GM19452 (cell line): ENCODE measurements around the gene ACTR3.
"Not testable (repeated sequence)": the region's sequence is repeated elsewhere in the genome, so short reads cannot be mapped to it uniquely, and the experiment has no call there.

Source experiments
- ATAC-seq: cut with Tn5 transposase; IDR thresholded peaks from one replicate; pipeline ENCODE4 v1.9.1; 2021; ENCODE audit not compliant: unreplicated experiment

The ACTR3 gene

GRCh38 chr2:113899166-113899565 lies 9.3 kb downstream of the ACTR3 start:
- ATAC-seq = no peak

- ATAC-seq = no peak
These were observed 12.1 kb downstream of the ACTR3 start for GRCh38 chr2:113901943-113902342.

- ATAC-seq = no peak
These were observed 16.0 kb downstream of the ACTR3 start for GRCh38 chr2:113905886-113906285.

DNA sequence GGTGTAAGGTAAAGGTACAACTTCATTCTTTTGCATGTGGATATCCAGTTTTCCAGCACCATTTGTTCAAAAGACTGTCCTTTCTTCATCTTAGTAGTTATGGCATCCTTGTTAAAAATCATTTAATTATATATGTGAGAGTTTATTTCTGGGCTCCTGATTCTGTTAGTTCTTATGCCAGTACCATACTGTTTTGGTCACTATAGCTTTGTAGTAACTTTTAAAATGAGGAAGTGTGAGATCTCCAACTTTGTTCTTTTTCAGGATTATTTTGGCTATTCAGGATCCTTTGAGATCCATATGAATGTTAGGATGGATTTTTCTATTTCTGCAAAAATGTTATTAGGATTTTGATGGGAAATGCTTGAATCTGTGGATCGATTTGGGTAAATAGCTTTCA lies 16.8 kb downstream of the ACTR3 start:
- ATAC-seq = no peak

GRCh38 chr2:113907297-113907696 lies 17.4 kb downstream of the ACTR3 start:
- ATAC-seq = no peak

DNA sequence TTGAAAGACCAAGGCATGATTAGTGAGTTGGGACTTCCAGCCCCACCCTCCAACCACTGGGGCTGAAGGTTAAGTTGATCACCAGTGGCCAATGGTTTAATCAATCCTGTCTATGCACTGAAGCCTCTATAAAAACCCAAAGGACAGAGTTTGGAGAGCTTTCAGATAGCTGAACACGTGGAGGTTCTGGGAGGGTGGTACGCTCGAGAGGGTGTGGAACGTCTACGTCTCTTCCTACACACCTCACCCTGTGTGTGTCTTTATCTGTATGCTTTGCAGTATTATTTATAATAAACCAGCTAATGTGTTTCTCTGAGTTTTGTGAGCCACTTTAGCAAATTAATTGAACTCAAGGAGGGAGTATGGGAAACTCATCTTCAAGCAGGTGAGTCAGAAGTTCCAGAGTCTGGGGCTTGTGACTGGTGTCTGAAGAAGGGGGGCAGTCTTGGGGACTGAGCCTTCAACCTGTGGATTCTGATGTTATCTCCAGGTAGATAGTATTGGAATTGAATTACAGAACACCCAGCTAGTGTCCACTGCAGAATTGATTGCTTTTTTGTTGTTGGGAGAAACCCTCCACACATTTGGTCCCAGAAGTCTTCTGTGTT lies 20.3 kb downstream of the ACTR3 start:
- ATAC-seq = no peak

DNA sequence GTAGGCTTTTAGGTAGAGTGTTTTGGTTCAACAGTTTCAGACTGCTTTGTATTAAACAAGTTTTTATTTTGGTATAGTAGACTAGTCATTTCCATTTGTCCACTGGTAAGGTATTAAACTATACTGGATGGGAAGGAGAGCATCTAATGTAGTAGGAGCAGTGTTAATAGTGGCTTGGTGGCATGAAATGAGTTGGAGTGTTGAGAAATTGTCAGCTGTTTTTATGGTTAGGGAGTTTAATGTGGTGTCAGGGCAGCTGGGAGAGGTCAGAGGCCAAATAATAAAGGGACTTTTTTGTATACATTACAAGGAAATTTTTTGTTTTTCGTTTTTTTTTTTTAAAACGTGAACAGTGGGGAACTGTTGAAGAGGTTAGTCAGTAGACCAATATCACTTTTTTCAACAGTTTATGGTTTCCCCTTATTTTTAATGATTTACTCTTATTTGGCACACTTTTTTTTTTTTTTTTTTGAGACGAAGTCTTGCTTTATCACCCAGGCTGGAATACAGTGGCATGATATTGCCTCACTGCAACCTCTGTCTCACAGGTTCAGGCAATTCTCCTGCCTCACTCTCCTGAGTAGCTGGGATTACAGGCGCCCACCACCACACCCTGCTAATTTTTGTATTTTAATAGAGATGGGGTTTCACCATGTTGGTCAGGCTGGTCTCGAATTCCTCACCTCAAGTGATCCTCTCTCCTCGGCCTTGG lies 21.2 kb downstream of the ACTR3 start:
- ATAC-seq = no peak

- no peak for ATAC-seq
These were observed 25.4 kb downstream of the ACTR3 start for GRCh38 chr2:113915082-113915819.

DNA sequence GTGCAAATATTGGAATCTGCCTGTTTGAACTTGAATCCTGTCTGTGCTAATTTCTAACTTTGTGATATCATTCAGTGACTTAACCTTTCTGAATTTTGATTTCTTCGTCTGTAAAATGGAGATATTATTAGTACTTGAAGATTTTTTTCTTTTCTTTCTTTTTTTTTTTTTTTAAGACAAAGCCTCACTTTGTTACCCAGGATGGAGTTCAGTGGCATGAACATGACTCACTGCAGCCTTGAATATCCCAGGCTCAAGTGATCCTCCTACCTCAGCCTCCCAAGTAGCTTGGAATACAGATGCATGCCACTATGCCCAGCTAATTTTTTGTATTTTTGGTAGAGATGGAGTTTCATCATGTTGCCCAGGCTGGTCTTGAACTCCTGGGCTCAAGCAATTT lies 28.3 kb downstream of the ACTR3 start:
- ATAC-seq = no peak

GRCh38 chr2:113920996-113921395 lies 31.1 kb downstream of the ACTR3 start:
- no peak for ATAC-seq

- ATAC-seq = no peak
These were observed 32.4 kb downstream of the ACTR3 start for GRCh38 chr2:113922335-113922734.

DNA sequence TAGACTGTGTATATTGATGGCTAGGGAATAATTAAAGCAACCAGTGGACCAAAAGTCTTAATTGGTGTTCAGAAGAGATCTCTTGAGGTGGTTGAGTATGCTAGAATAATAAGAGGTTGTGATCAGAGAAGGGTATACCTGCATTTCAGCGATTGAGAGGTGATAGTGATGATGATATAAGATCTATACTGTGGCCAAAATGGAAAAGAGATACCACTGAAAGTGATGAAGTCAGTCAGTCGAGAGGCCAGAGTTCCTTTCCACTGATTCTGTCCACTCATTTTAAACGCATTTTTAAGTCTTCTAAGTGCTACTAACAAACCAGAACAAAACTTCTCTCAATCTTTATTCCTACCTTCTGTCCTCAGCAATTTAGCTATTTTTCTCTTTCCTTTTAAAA lies 32.9 kb downstream of the ACTR3 start:
- no peak for ATAC-seq

GRCh38 chr2:113925884-113926283 lies 36.0 kb downstream of the ACTR3 start:
- no peak for ATAC-seq

- ATAC-seq = no peak
These were observed 36.4 kb downstream of the ACTR3 start for GRCh38 chr2:113926314-113926713.

GRCh38 chr2:113930448-113930847 lies 40.6 kb downstream of the ACTR3 start:
- ATAC-seq = no peak

DNA sequence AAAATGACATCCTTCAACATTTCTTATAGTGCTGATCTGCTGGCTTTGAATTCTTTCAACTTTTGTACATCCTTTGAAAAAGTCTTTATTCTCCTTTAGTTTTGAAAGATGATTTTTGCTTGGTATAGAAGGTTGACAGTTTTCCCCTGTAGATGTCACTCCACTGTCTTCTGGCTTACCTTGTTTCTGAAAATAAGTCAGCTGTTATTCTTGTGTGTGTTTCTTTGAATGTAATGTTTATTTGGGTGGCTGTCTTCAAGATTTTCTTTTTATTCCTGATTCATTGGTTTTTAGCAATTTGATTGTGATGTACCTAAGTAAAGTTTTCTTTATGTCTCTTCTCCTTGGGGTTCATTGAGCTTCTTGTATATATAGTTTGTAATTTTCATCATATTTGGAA lies 47.6 kb downstream of the ACTR3 start:
- ATAC-seq = no peak

GRCh38 chr2:113940891-113941290 lies 51.0 kb downstream of the ACTR3 start:
- no peak for ATAC-seq

- ATAC-seq = not testable (repeated sequence)
These were observed 55.9 kb downstream of the ACTR3 start for GRCh38 chr2:113945784-113946183.

DNA sequence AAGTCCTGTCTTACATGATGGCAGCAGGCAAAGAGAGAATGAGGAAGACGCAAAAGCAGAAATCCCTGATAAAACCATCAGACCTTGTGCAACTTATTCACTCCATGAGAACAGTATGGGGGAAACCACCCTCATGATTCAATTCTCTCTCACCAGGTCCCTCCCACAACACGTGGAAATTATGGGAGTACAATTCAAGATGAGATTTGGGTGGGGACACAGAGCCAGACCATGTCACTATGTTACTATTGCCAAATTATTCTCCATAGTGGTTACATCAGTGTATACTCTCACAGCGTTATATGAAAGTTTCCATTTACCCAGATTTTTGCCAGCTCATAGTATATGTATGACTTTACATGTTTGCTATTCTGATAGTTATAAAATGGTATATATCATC lies 61.0 kb downstream of the ACTR3 start:
- ATAC-seq = not testable (repeated sequence)

- ATAC-seq = no peak
These were observed 71.1 kb downstream of the ACTR3 start for GRCh38 chr2:113961000-113961399.

DNA sequence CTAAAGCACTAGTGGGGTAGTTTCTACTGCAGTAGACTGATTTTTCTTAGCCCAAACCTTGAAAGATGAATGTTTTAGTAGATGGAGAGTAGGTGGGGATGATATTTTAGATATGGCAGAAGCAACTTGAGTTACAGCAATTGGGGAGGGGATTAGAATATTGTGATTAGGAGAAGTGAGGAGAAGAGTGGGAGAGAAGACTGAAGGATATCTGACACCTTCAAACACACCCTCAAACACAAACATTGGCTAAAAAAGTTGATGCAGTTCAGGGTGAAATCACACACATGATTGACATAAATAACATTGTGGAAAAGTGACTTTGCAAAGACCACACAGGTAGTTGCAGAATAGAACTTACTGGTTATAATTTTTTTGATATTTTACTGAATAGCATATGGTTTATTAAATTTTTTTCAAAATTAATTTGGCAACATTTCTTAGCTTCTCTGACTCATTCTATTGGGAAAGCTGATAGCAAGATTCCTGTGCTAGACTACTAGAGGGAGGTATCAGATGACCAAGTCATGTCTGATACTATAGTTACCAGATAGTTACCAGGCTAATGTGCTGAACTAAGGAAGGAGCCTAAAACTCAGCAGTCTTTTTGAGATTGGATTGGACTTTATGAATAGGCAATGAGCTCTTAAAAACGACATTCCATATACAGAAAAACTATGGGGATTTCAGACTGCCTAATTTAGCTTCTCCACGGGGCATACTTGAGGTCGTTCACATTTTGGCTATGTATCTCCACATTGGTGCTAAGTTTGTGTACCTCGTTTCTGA lies 73.0 kb downstream of the ACTR3 start:
- no peak for ATAC-seq
